SU-DHL-6 (cell line): ENCODE measurements around the gene YIPF3.
A peak's percentile ranks its signal among the peaks of the same experiment; 100 is the strongest.

Experiments used
- H2AFZ ChIP-seq: fragments of 200-600 bp; sonication (generic); 2 replicates; pipeline ENCODE4 v1.6.1; 2014; ENCODE audit warnings: low read depth, mild to moderate bottlenecking, moderate library complexity, mixed read lengths, antibody characterized with exemption, low read length; ENCODE audit not compliant: severe bottlenecking
- H3F3A ChIP-seq: fragments of 200-600 bp; shearing (Covaris generic); 2 replicates; pipeline ENCODE4 v1.6.0; 2016; ENCODE audit warnings: antibody characterized with exemption, mild to moderate bottlenecking; ENCODE audit not compliant: insufficient read depth
- H3K27ac ChIP-seq: fragments of 200-600 bp; sonication (generic); 2 replicates; pipeline ENCODE4 v1.5.1; 2016; ENCODE audit warnings: low read depth, mild to moderate bottlenecking, low read length, moderate library complexity, mixed read lengths
- H3K27me3 ChIP-seq: fragments of 200-600 bp; sonication (generic), shearing (Covaris generic); 2 replicates; pipeline ENCODE4 v1.6.0; 2014; ENCODE audit warnings: mild to moderate bottlenecking, low read length
- H3K36me3 ChIP-seq: fragments of 200-600 bp; sonication (generic); 2 replicates; pipeline ENCODE4 v1.6.1; 2014; ENCODE audit warnings: mild to moderate bottlenecking, low read length, mixed read lengths
- H3K4me2 ChIP-seq: fragments of 300-600, 200-600 bp; shearing (Covaris generic), sonication (generic); 2 replicates; pipeline ENCODE4 v1.6.0; 2014; ENCODE audit warnings: low read length, low read depth, mild to moderate bottlenecking; ENCODE audit not compliant: poor library complexity, severe bottlenecking
- H3K4me3 ChIP-seq: fragments of 200-600 bp; sonication (generic); 2 replicates; pipeline ENCODE4 v1.5.1; 2014; ENCODE audit warnings: antibody characterized with exemption, low read length, mild to moderate bottlenecking, mixed read lengths; ENCODE audit not compliant: insufficient read depth, poor library complexity, severe bottlenecking
- H3K79me2 ChIP-seq: fragments of 200-600 bp; sonication (generic); 2 replicates; pipeline ENCODE4 v1.6.1; 2014; ENCODE audit warnings: mild to moderate bottlenecking, low read length, moderate library complexity; ENCODE audit not compliant: insufficient read depth
- H3K9ac ChIP-seq: fragments of 200-600 bp; sonication (generic); 2 replicates; pipeline ENCODE4 v1.7.0; 2014; ENCODE audit warnings: mild to moderate bottlenecking, low read length
- H3K9me2 ChIP-seq: fragments of 200-600 bp; sonication (generic); replicated peaks from 2 replicates; pipeline ENCODE4 v1.6.1; 2014; ENCODE audit warnings: low read length; ENCODE audit not compliant: insufficient read depth
- H3K9me3 ChIP-seq: fragments of 200-600 bp; sonication (generic); 2 replicates; pipeline ENCODE4 v1.6.1; 2014; ENCODE audit warnings: low read length, mixed read lengths; ENCODE audit not compliant: insufficient read depth
- H4K20me1 ChIP-seq: fragments of 200-600 bp; sonication (generic); 2 replicates; pipeline ENCODE4 v1.6.1; 2014; ENCODE audit warnings: low read depth, mild to moderate bottlenecking, antibody characterized with exemption, low read length, moderate library complexity, mixed read lengths
- EZH2phosphoT487 ChIP-seq: fragments of 200-600 bp; sonication (generic), shearing (Covaris generic); conservative IDR thresholded peaks from 2 replicates; pipeline ENCODE4 v1.6.1; 2018; ENCODE audit warnings: mild to moderate bottlenecking, antibody characterized with exemption, low read length, moderate library complexity, mixed read lengths
- TF ChIP-seq, protein P1 (sequence below): fragments of 200-600 bp; sonication (generic); IDR thresholded peaks from one replicate; pipeline ENCODE4 v1.5.1; 2017; ENCODE audit warnings: antibody characterized with exemption, mild to moderate bottlenecking, low read length, moderate library complexity; ENCODE audit not compliant: insufficient read depth, poor library complexity, severe bottlenecking

YIPF3 gene

DNA sequence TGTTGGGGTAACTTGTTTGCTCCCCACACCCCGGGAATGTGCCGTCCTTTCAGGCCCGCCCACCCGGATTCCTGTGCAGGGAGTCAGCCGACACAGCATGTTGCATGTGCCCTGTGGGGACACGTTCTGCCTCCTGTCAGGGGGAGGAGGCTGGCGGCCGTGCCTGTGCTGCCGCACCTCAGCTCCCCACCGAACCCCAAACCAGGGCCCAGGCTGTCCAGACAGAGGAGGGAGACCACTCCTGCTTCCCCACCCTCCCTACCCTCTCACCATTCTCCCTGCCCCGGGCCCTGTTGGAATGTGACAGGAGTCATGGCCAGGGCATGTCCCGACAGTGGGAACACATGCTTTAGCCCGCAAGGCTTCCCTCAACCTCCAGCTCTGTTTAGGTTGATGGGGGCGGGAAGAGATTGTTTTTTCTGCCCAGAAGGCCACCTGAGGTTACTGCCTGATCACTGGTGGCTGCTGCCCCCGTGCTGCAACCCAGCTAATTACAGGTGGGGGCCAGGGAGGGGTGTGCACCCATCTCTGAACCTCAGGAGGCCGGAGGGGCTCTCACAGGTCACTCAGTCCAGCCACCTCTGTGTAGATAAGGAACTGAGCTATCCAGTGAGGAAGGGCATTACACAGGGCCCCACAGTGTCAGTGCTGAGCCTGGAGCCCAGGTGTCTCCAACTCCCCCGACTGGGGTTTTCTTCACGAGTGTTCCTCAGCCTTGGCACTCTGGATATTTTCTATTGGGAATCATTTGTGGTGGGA lies 20.2 kb downstream of the YIPF3 start:
- no peak overlapping the region for H3K9ac ChIP-seq
- H3F3A ChIP-seq, result no peaks in the 10 kb centered on the region
- H4K20me1 ChIP-seq, result no peaks in the 10 kb centered on the region
- no peaks in the 10 kb centered on the region for H3K9me3 ChIP-seq
- no peak overlapping the region for H2AFZ ChIP-seq
- no peaks in the 10 kb centered on the region for H3K27me3 ChIP-seq
- H3K4me2 ChIP-seq, result no peak overlapping the region
- no peak overlapping the region for H3K4me3 ChIP-seq
- H3K27ac ChIP-seq, result no peak overlapping the region
- no peaks in the 10 kb centered on the region for H3K79me2 ChIP-seq
- TF ChIP-seq EZH2phosphoT487, result no peak
- TF ChIP-seq, protein P1, sequence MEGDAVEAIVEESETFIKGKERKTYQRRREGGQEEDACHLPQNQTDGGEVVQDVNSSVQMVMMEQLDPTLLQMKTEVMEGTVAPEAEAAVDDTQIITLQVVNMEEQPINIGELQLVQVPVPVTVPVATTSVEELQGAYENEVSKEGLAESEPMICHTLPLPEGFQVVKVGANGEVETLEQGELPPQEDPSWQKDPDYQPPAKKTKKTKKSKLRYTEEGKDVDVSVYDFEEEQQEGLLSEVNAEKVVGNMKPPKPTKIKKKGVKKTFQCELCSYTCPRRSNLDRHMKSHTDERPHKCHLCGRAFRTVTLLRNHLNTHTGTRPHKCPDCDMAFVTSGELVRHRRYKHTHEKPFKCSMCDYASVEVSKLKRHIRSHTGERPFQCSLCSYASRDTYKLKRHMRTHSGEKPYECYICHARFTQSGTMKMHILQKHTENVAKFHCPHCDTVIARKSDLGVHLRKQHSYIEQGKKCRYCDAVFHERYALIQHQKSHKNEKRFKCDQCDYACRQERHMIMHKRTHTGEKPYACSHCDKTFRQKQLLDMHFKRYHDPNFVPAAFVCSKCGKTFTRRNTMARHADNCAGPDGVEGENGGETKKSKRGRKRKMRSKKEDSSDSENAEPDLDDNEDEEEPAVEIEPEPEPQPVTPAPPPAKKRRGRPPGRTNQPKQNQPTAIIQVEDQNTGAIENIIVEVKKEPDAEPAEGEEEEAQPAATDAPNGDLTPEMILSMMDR, result peak; percentile 41
- no peaks in the 10 kb centered on the region for H3K9me2 ChIP-seq
- H3K36me3 ChIP-seq, result no peaks in the 10 kb centered on the region

DNA sequence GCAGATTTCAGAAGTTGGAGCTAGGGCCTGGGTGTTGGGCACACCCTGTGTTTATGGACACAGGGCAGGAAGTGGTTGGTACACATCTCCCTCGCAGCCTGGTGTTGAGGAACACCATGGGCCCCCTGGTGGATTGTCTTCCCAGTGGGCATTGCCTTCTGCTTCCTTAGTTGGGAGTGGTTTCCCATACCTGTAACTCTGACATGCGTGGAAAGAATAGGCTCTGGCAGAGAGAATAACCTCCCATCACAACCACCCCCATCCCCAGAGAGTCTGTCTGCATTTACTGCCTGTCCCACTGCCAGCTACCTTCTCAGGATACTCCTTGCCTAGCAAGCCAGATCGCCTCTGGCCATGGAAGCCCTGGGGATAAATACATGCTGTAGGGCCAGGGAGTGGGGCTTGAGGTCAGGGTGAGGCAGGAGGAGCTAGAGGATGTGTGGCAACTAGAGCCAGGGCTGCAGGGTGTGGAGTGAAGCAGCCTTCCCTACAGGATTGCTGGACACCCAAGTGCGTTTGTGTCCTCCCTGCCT lies 21.3 kb downstream of the YIPF3 start:
- no peak overlapping the region for H3K4me3 ChIP-seq
- H3K9me3 ChIP-seq, result no peaks in the 10 kb centered on the region
- no peak overlapping the region for H3K27ac ChIP-seq
- H3K9me2 ChIP-seq, result no peaks in the 10 kb centered on the region
- H3K36me3 ChIP-seq, result no peaks in the 10 kb centered on the region
- no peak overlapping the region for H3K9ac ChIP-seq
- H4K20me1 ChIP-seq, result no peaks in the 10 kb centered on the region
- H3F3A ChIP-seq, result no peaks in the 10 kb centered on the region
- no peak overlapping the region for H3K4me2 ChIP-seq
- no peak overlapping the region for H2AFZ ChIP-seq
- no peaks in the 10 kb centered on the region for H3K27me3 ChIP-seq
- no peaks in the 10 kb centered on the region for H3K79me2 ChIP-seq
- TF ChIP-seq EZH2phosphoT487, result no peak
- TF ChIP-seq, protein P1, result no peak

DNA sequence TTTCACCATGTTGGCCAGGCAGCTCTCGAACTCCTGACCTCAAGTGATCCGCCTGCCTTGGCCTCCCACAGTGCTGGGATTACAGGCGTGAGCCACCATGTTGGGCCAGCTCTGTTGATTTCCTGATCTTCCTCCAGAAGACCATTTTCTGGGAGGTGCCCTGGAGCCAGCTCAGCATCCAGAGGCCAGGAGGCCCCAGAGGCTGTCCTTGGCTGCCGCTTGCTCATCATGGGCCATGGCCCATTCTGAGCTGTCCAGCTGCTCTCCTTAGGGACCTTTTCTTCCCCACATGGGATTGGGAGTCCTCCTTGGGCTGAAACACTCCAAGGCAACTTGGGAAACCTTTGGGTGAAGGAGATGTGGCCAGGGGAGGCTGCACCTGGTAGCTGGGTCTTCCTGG lies 22.0 kb downstream of the YIPF3 start:
- Histone ChIP-seq H3K4me2 (no peak overlapping the region), H3K4me3 (no peak overlapping the region), H2AFZ (no peak overlapping the region), H3K27ac (no peak overlapping the region), H3K36me3 (no peaks in the 10 kb centered on the region), H3K27me3 (no peaks in the 10 kb centered on the region), H3K79me2 (no peaks in the 10 kb centered on the region), H4K20me1 (no peaks in the 10 kb centered on the region), H3K9ac (no peak overlapping the region), H3K9me2 (no peaks in the 10 kb centered on the region), H3K9me3 (no peaks in the 10 kb centered on the region), H3F3A (no peaks in the 10 kb centered on the region)
- TF ChIP-seq, protein P1, result no peak
- TF ChIP-seq EZH2phosphoT487, result no peak
